Mammary epithelial cell (primary cell): ENCODE results near the gene ZDHHC1.

ENCODE experiments used
- CTCF ChIP-seq, 2 donors: IDR thresholded peaks in 1 of 2; conservative IDR thresholded peaks in 1 of 2; 2 replicates each; pipeline ENCODE4 v1.5.1; 2011 to 2012; ENCODE audit warnings: inconsistent platforms in 2 of 2, low read length in 2 of 2, mild to moderate bottlenecking in 2 of 2, control low read depth in 1 of 2, low read depth in 1 of 2; ENCODE audit not compliant: insufficient read depth in 1 of 2; ENCODE audit errors: extremely low read depth in 1 of 2
- EZH2 ChIP-seq: IDR thresholded peaks from 2 replicates; pipeline ENCODE4 v1.6.1; 2012; ENCODE audit warnings: low read length, inconsistent platforms, borderline replicate concordance

- TF ChIP-seq CTCF (conservative IDR thresholded peaks at IDR 0.05 in 1 of 2, IDR thresholded peaks at IDR 0.05 in 1 of 2; ENCODE audit: extremely low read depth in 1 of 2, insufficient read depth in 1 of 2, low read depth in 1 of 2, low read length in 2 of 2) (no peak), EZH2 (no peak)
Measured at GRCh38 chr16:67436640-67437193, 20.4 kb upstream of the ZDHHC1 start.
